GM18519 (cell line): Measurements from ENCODE around the gene TERC.
"Not testable (repeated sequence)": the region's sequence is repeated elsewhere in the genome, so short reads cannot be mapped to it uniquely, and the experiment has no call there.

ENCODE experiments used
- ATAC-seq: cut with Tn5 transposase; IDR thresholded peaks from one replicate; pipeline ENCODE4 v1.9.1; 2021; ENCODE audit warnings: mild to moderate bottlenecking, moderate library complexity; ENCODE audit not compliant: unreplicated experiment, low FRiP score

TERC gene

DNA sequence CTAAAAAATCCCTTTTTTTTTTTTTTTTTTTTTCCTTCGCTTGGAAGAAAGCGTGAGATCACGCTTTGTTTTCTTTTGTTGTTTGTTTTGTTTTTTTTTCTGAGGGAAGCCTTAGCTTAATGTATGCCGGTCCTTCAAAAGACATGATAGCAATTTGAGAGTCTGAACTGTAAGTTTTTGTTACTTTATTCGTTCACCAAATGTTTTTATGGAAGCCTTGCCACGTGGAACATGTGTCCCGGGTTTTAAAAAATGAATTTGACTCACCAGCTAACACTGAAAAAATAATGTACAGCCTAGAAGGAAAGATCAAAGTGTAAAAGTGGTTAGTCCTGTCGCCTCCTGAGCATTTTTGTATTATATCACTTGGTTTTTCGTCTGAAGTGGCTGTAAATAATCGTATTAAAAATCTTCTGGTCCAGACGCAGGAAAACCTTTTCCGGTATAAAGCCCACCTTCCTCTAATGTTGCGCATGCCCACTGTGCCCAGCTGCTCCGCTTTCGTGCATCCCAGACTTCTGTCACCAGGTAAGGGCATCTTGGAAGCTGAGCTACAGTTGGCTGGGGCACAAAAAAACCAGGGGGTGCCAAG lies 7.5 kb upstream of the TERC start:
- ATAC-seq: peak; percentile 3

DNA sequence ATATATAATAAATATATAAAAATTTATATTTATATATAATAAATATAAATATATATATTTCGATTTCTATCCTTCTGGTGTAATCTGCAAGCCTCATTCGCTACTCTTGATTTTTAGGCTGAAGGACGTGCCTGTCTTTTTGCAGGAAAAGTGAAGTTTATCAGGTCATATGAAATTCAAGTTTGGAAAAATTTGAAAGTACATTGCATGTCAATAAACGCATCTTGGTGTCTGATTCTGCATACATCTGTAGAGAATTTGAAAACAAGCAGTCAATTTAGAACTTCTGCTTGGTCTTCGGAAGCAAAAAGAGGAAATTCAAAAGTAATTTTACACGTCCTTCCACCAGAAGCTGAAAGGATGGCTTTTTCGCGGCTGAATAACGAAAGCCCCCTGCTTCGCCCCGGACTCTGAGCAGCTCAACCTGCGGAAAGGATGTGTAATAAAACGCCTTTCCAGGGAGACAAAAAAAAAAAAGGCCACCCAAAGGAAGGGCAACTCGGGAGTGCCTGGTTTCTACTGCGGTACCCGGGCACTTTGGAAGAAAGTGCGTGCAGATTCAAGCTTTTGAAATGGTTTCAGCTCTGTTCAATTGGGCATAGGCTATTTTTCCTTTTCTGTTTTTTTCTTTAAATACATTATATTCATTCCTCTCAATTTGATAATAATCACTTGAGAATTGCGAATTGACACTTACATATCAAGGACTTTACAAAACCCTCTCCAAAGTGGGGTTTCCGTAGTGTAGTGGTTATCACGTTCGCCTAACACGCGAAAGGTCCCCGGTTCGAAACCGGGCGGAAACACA lies 6.8 kb upstream of the TERC start:
- ATAC-seq: no peak

GRCh38 chr3:169769287-169770181 lies 4.7 kb upstream of the TERC start, which contains the start of gene ACTRT3:
ACTRT3 (minus strand) TSS chr3:169769561; CDS start chr3:169769520, 41 bp downstream.
- ATAC-seq: no peak

GRCh38 chr3:169764312-169764881 lies 463 bp downstream of the TERC start:
- ATAC-seq: peak; percentile 24

GRCh38 chr3:169760479-169760878 lies 4.4 kb downstream of the TERC start:
- ATAC-seq: no peak

DNA sequence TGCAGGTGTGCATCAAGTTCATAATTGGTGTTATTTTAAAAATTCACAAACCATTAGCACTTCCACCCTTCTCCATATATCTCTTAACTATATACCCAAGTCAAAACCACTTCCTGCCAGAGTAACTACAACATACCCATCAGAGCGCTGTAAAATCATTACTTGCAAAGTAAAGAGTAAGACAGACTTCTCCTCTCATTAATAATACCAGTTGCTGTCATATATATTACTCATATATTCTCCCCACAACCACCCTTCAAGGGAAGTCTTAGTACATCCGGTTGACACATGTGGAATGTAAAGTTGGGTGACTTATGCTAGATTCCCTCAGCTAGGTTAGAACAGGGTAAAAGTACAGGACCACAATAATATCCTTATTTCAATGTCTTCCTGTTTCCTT lies 5.6 kb downstream of the TERC start:
- ATAC-seq: peak; percentile 69

- no peak for ATAC-seq
These were observed 6.4 kb downstream of the TERC start for GRCh38 chr3:169758359-169758994.

GRCh38 chr3:169755488-169755887 lies 9.4 kb downstream of the TERC start:
- no peak for ATAC-seq

- no peak for ATAC-seq
These were observed 10.1 kb downstream of the TERC start for GRCh38 chr3:169754711-169755110.

DNA sequence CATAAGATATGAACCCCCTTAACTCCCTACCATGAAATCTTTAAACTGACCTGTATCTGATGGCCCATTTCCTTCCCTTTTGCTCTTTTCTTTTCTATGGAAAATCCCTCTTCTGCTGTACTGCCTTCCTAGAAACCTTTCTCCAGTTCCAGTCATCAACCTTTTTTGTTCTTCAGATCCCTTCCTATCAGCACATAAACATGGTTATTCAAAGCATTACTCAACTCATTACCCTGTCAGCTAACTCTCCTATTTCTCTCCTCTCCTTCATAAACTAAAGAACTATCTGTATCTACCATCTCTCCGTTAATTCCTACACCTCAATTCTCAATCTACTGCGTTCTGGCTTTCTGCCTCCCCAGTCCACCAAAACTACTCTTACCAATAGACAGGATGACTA lies 13.0 kb downstream of the TERC start:
- no peak for ATAC-seq

DNA sequence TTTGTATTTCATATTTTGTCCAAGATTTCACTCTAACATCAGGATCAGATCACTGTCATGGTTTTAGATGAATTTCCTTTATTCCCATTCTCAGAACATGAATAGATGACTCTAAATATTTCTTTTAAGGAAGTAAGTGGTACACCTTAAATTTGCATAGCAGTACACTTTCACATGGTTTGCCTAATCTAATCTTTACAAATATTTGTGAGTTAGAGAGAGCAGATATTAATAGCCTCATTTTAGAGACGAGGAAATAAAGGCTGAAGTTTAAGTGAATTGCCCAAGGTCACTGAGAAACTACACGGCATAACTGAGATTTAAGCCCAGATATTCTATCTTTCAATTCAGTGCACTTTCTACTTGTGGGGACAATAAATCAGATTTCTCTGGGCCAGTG lies 14.2 kb downstream of the TERC start:
- no peak for ATAC-seq

DNA sequence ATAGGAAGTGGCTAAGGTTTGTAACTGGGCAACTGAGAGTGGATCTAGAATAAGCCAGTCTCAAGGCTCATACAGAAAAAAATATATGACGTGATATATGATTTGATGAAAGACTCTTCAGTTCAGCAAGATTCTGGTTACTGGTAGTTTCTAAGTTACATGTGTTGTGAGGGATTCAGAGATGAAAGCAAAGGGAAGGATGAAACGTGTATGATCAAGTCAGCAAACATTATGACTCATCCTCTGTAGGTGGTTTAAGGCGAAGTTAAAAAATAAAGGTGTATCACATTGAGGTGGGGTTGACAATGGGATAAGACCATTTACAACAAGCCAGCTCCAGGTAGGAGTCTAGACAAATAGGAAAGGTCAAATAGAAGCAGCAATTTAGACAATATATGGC lies 16.2 kb downstream of the TERC start:
- ATAC-seq: no peak

DNA sequence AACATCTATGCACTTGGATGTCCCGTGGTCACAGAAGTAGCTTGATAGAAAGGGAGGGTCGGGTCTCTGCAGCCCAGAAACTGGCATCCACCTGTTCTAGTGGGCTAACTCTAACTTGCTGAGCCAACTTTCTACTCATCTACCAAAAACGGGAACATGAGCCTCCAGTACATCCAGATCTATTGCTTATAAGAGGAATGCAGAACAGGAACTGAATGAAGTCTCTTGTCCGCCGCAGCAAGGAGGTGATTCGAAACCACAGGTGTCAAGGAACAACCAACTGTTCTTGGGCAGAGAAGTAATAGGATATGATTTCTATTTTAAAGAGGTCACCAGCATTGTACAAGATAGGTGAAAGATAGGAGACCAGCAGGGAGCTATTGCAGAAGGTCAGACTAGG lies 17.9 kb downstream of the TERC start:
- ATAC-seq: no peak

DNA sequence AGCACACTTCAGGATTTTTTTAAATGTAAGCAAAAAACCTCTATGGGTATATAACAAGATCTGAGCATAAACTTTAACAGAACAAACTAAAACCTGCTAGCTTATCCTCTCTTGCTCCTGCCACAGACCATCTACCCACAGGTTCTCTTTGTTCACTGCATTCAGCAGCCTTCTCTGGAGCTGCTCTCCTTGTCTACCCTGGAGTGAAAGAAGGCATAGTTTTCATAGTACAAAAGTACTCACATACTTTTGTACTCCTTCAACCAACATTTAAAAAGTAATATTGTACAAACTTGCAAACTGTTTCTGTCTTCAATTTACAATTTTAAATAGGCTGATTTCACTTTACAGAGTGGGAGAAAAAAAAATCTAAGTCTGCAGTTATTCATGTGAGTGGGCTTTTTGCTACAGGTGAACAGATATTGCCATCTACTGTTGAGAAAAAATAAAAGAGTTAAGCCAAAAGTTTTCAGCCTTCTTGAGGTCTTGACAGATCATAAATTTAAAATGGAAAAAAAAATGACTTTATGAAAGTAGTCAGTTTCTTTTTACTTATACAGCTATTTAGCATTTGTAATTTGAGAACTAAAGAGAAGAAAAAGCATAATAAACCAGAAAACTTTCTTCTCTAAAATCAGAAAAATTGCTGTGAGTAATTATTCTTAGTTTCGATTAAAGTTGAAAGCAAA lies 20.4 kb downstream of the TERC start:
- no peak for ATAC-seq

- no peak for ATAC-seq
These were observed 25.8 kb downstream of the TERC start for GRCh38 chr3:169739067-169739466.

- not testable (repeated sequence) for ATAC-seq
These were observed 33.0 kb downstream of the TERC start for GRCh38 chr3:169731857-169732256.

GRCh38 chr3:169722724-169723123 lies 42.1 kb downstream of the TERC start:
- no peak for ATAC-seq

GRCh38 chr3:169718415-169718814 lies 46.4 kb downstream of the TERC start:
- not testable (repeated sequence) for ATAC-seq
